GM19043 (cell line): ENCODE data around the gene POFUT2.

Experiments used
- ATAC-seq: cut with Tn5 transposase; IDR thresholded peaks from one replicate; pipeline ENCODE4 v1.9.1; 2021; ENCODE audit warnings: low read depth; ENCODE audit not compliant: unreplicated experiment

Gene POFUT2

DNA sequence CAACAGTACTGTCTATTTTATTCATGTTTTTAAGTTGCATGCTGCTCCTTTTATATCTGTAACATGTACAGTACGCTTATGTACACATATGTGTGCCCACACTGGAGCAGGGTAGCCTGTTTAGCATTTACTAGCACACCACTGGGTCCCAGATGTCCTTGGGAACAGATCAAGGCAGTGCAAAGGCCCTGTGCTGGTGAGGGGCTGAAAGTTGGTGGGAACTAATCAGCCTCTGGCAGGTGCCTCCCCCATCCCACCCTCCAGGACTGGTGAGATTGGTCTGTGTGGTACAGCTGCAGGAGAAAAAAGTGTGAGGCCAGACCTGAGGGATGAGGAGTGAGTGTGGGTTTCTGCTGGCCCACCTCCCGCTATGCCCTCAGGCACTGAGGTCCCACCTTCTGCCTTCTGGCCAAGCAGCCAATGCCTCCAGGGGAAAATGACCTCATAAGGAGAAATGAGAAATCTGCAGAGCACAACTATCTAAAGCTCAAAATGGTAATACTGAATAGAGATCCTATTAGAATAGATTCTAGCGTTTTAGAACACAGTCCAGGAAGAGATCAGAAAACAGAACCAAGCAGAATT is 58.9 kb downstream of the POFUT2 start:
- no peak for ATAC-seq

GRCh38 chr21:45228171-45228641 is 59.5 kb downstream of the POFUT2 start:
- ATAC-seq: no peak

DNA sequence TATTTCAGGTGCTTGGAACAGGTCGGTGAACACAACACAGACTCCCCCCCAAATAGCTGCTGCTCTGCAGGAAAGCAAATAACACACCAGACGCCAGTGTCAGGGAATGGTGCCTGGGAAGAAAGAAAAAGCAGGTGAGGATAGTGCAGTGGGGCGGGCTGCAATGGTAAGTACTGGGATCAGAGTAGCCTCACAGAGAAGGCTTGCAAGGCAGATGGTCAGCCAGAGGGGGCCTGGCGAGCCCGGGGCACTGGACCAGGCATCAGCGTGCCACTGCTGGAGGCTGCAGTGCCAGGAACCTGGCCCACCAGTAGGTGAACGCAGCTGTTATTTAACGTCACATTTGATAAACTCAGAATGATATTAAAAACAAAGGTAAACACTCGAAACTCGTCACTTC is 60.0 kb downstream of the POFUT2 start:
- ATAC-seq: no peak

GRCh38 chr21:45226540-45227326 is 61.0 kb downstream of the POFUT2 start:
- ATAC-seq: no peak

- ATAC-seq: no peak
Measured at GRCh38 chr21:45225741-45226327, 61.9 kb downstream of the POFUT2 start.

GRCh38 chr21:45225041-45225740 is 62.5 kb downstream of the POFUT2 start:
- ATAC-seq: no peak

DNA sequence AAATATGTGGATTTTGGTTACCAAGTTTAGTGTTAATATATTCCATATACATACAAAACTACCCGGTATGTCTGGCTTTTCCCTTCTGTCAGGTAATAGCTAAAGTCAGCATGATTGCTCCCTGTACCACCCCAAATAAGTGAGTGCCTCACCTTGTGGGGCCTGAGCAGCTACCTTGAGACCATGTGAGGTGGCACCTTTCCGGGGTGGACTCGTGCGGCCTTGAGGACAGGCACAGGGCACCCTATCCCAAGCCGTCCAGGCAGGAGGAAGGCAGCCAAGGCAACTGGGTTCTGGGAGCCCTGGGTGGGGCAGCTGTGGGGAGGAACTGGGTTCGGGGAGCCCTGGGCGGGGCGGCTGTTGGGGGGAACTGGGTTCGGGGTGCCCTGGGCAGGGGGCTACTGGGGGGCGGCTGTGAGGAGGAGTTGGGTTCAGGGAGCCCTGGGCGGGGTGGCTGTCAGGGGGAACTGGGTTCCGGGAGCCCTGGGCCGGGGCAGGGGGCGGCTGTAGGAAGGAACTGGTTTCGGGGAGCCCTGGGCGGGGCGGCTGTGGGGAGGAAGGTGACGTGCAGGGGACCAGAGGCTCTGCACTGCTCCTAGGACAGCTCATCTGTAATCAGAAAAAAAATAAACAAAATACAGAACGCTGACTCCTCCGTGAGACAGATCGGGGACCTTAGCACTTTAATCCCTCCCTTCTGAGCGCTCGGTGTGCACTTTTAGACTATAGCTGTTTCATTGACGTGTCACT is 63.3 kb downstream of the POFUT2 start:
- ATAC-seq: no peak

- ATAC-seq: no peak
Measured at GRCh38 chr21:45223236-45224185, 64.2 kb downstream of the POFUT2 start.

- ATAC-seq: no peak
Measured at GRCh38 chr21:45222001-45222400, 65.7 kb downstream of the POFUT2 start.

- no peak for ATAC-seq
Measured at GRCh38 chr21:45220714-45221490, 66.8 kb downstream of the POFUT2 start.

DNA sequence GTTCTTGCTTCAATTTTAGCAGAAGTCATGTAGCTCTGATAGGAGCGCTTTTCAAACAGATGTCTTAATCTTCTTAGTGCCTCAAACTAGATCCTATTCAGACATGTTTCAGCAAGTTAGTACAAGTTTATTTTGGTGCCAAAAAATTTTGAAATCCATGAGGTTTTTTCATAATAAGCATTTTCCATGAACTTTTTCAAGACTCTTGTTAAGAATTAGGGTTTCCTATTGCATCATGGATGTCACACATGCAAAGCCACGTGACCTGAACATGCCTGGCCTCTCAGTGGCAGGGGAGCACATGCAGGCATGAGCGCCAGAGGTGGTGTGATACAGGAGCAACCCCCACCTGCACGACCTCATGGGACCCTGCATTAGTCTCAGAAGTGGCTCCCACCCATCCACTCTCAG is 67.6 kb downstream of the POFUT2 start:
- no peak for ATAC-seq

DNA sequence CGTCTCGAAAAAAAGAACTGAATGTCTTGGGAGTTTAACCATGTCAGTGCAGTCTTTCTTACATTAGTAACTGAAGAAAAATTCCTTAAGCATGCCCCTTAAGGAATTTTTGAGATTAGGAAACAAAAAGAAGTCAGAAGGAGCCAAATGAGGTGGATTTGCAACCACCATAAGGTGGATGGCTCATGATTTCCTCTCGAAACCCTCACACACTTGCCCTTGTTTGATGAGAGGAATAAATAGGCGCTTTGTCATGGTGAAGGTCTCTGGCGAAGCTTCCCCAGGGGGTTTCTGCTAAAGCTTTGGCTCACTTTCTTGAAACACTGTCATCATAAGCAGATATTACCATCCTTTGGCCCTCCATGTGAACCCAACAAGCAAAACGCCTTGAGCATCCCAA is 68.2 kb downstream of the POFUT2 start:
- no peak for ATAC-seq

DNA sequence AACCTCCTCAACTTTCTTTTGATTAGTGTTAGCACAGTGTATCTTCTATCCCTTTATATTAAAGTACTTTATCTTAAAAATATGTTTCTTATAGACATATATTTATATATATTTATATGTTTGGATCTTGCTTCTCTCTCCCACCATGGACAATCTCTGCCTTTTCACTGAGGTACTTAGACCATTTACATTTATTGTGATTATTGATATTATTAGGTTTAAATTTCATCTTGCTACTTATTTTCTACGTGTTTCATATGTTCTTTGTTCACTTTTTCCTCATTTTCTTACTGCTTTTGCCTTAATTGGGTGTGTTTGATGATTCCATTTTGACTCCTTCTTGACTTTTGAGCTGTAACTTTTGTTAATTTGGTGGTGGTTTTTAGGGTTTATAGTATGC is 70.7 kb downstream of the POFUT2 start:
- ATAC-seq: no peak

GRCh38 chr21:45215213-45215612 is 72.5 kb downstream of the POFUT2 start:
- ATAC-seq: no peak
